Psoas muscle (tissue), 8 donors: ENCODE results near the gene KRTAP17-1. TPM values are rescaled to one million over a fixed set of nuclear protein-coding genes. Genes with fewer than 3 reads are reported as not detected.

ENCODE experiments used
- ATAC-seq, 4 donors: fragments of 200-7000 bp; cut with Tn5 transposase; one replicate each; pipeline ENCODE4 v1.9.1; 2020; ENCODE audit warnings: moderate library complexity in 3 of 4, mild to moderate bottlenecking in 2 of 4
- DNase-seq, 2 donors: peaks; one replicate each; pipeline ENCODE4 v3.0.0-alpha.2; 2020
- H3K27ac ChIP-seq: fragments of 200-600 bp; one replicate; pipeline ENCODE4 v1.8.0; 2022
- H3K27me3 ChIP-seq, 3 donors: fragments of 200-600 bp in 1 of 3; one replicate each; pipeline versions ENCODE4 v1.6.1 to v1.8.0; 2013 to 2022; ENCODE audit warnings: low read length in 2 of 3, mild to moderate bottlenecking in 2 of 3, moderate library complexity in 1 of 3; ENCODE audit not compliant: insufficient read depth in 3 of 3
- H3K36me3 ChIP-seq, 2 donors: fragments of 200-600 bp in 1 of 2; one replicate each; pipeline versions ENCODE4 v1.6.1 to v1.8.0; 2013 to 2022; ENCODE audit warnings: low read depth in 1 of 2, mild to moderate bottlenecking in 1 of 2, moderate library complexity in 1 of 2; ENCODE audit not compliant: insufficient read depth in 1 of 2
- H3K4me1 ChIP-seq: fragments of 200-600 bp; one replicate; pipeline ENCODE4 v1.8.0; 2022
- H3K4me3 ChIP-seq: fragments of 200-600 bp; one replicate; pipeline ENCODE4 v1.8.0; 2022; ENCODE audit warnings: mild to moderate bottlenecking
- H3K9me3 ChIP-seq: fragments of 200-600 bp; one replicate; pipeline ENCODE4 v1.8.0; 2022
- WGBS, 3 donors: extraction: QIAGEN DNeasy Blood & Tissue Kit; methylation state at CpG; one replicate each; pipeline versions ENCODE4 v1.1.6 to v1.1.7; 2013; 5-methylcytosine and 5-hydroxymethylcytosine counted together
- intact Hi-C, 2 donors: fragments of 100-400 bp; cut with DNase I; formaldehyde crosslinking; loops; one replicate each; pipeline versions ENCODE4 v1.11.0 to v1.14.2; 2022
- polyA plus RNA-seq, 3 donors: library from polyadenylated mRNA; stranded (reverse); fragments of 200-250 nt; gene quantifications; one replicate each; pipeline ENCODE4 v1.2.3, GENCODE V29; 2013
- total RNA-seq, 4 donors: library from RNA; stranded (reverse); fragmentation: NEBNext Ultra II Directional in 2 of 4; extraction: Animal tissue kit (Norgen Biotek cat#: 25700) in 2 of 4; gene quantifications; one replicate each; pipeline versions ENCODE4 v1.2.1 to v1.2.4, GENCODE V29; 2021 to 2023
- TF ChIP-seq, protein P1 (sequence below): fragments of 200-600 bp; IDR thresholded peaks from one replicate; pipeline ENCODE4 v1.8.0; 2022; ENCODE audit warnings: antibody characterized with exemption
- donor health status: healthy with polysubstance abuse.
- donor health status: DM: no; HTN: no; CAD: no; lungs with moderate emphysema.
- donor health status: Bipolar disorder and iron deficiency.
- donor health status: healthy.
- donor health status: DM: yes; HTN: yes; CAD: no.
- donor health status: DM: no; HTN: no; CAD: no.
- donor health status: DM: no; HTN: no; CAD: no.
- donor health status: DM: yes; HTN: yes; CAD: no.

KRTAP17-1 gene
- total and polyA plus RNA-seq, 7 donors, result not detected

DNA sequence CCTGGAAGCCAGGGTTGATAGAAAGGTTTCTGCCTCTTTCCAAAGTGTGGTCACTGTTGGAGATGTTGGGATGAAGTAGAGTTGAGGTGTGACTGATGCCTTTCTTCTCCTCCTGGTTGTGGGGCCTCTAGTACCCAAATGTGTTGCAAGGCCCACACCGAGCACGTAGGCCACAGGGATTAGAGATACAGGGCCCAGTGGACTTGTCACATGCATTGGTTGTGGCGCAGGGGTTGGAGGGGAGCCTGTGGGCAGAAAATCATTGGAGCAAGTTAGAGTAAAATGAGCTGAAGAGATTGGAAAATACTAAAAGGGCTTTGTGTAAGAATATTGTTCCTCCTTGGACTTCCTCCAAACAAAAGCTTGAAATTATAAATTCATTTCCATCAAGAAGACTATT is 30.5 kb upstream of the KRTAP17-1 start:
- no peaks in the 10 kb centered on the region for H3K4me1 ChIP-seq
- H3K36me3 ChIP-seq, result no peaks in the 10 kb centered on the region
- 84 to 87% (median 85%) methylated on average over 3 of the region's 3 CpGs for WGBS, 3 donors
- no peaks in the 10 kb centered on the region for H3K9me3 ChIP-seq
- intact Hi-C loops, result no loop called here
- DNase-seq (no peak), ATAC-seq (no peak)
- no peak overlapping the region for H3K27ac ChIP-seq
- TF ChIP-seq, protein P1, sequence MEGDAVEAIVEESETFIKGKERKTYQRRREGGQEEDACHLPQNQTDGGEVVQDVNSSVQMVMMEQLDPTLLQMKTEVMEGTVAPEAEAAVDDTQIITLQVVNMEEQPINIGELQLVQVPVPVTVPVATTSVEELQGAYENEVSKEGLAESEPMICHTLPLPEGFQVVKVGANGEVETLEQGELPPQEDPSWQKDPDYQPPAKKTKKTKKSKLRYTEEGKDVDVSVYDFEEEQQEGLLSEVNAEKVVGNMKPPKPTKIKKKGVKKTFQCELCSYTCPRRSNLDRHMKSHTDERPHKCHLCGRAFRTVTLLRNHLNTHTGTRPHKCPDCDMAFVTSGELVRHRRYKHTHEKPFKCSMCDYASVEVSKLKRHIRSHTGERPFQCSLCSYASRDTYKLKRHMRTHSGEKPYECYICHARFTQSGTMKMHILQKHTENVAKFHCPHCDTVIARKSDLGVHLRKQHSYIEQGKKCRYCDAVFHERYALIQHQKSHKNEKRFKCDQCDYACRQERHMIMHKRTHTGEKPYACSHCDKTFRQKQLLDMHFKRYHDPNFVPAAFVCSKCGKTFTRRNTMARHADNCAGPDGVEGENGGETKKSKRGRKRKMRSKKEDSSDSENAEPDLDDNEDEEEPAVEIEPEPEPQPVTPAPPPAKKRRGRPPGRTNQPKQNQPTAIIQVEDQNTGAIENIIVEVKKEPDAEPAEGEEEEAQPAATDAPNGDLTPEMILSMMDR, result no peak
- H3K27me3 ChIP-seq, result no peaks in the 10 kb centered on the region
- no peak overlapping the region for H3K4me3 ChIP-seq

DNA sequence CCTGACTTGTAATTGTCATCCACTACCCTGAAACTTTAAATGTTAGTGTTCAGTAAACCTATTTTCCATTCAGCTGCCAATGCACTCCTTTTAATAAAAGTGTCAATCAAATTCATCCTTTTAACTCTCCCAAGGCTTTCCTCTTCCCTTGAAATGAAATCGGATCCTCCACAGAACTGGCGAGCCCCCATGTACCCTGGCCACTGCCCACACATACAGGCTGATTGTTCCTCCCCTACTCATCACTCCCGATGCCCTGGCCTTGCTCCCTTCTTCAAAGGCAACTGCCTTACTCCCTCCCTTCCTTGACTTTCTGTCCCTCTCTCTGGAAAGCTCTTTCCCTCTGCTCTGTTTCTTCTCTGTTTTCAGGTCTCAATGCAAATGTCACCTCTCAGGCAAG is 27.5 kb upstream of the KRTAP17-1 start:
- no peak for ATAC-seq
- no peaks in the 10 kb centered on the region for H3K4me1 ChIP-seq
- H3K27me3 ChIP-seq, result no peaks in the 10 kb centered on the region
- intact Hi-C loops, result no loop called here
- no peak overlapping the region for H3K4me3 ChIP-seq
- TF ChIP-seq, protein P1, result no peak
- no peak overlapping the region for H3K27ac ChIP-seq
- DNase-seq, result no peak
- no peaks in the 10 kb centered on the region for H3K36me3 ChIP-seq
- WGBS, 3 donors, result 54 to 56% (median 54%) methylated on average over 3 of the region's 3 CpGs
- no peaks in the 10 kb centered on the region for H3K9me3 ChIP-seq

DNA sequence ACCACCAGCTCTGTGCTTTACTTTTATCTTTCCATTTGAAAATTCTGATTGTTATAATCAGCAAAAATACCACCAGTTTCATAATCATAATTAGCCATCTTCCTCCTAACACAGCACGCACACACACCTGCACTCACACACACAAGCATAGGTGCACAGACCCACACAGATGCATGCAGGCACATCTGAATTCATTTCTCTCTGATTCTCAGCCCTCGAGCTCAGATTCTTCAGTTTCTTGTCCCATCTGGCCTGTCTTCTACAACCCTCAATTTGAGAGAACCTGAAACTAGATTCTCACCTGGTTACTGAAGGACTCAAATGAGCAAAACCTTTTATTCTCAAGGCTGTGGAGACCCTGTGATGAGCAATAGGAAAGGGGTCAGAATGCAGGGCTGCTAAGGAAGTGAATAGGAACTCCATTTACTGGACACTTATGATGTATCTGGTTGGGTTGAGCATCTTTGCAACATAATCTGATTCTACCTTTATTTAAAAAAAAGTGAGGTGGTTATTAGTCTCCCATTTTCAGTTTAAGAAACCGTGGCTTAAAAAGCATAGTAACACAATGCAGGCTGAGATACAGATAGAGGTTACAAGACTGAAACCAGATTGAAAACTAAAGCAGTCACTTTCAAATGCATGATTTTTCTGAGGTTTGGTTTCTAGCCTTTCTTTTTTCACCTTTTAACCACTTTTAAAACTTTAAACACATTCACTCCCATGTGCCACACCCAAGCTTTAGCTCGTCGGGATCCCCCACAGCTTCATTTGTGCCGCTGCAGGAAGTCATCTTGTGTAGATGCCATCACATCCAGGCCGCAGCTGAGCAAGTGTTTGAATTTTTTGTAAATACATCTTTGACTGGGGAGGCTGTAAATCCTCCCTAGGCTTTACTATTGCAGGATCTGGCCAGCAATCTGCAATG is 25.7 kb upstream of the KRTAP17-1 start:
- no peaks in the 10 kb centered on the region for H3K36me3 ChIP-seq
- DNase-seq (no peak), ATAC-seq (no peak)
- H3K27ac ChIP-seq, result no peak overlapping the region
- intact Hi-C loops, result no loop called here
- no peaks in the 10 kb centered on the region for H3K27me3 ChIP-seq
- H3K4me1 ChIP-seq, result no peaks in the 10 kb centered on the region
- no peak overlapping the region for H3K4me3 ChIP-seq
- H3K9me3 ChIP-seq, result no peaks in the 10 kb centered on the region
- 73 to 85% (median 80%) methylated on average over 7 of the region's 7 CpGs for WGBS, 3 donors
- TF ChIP-seq, protein P1, result no peak

DNA sequence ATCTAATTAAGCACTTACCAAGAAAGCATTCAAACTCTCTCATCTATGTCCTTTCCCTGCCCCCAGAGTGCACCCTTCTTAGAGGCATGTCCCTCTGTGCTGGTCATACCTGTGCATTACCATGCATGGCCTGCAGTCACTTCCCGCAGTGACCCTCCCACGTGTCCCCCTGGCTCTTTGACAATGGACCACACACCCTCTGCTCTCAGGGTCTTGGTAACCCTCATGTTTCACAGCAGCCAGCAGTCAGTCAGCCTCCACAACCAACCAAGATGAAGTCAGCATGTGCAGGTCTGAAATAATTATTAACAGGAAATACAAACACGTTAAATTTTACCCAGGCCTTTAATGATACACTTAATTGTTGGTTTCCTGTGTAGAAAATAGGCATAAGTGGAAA is 25.0 kb upstream of the KRTAP17-1 start:
- TF ChIP-seq, protein P1, result no peak
- no peaks in the 10 kb centered on the region for H3K9me3 ChIP-seq
- H3K4me3 ChIP-seq, result no peak overlapping the region
- WGBS, 3 donors, result 35 to 44% (median 35%) methylated on average over 3 of the region's 3 CpGs
- H3K27ac ChIP-seq, result no peak overlapping the region
- DNase-seq (no peak), ATAC-seq (no peak)
- H3K36me3 ChIP-seq, result no peaks in the 10 kb centered on the region
- intact Hi-C loops, result no loop called here
- no peaks in the 10 kb centered on the region for H3K4me1 ChIP-seq
- no peaks in the 10 kb centered on the region for H3K27me3 ChIP-seq
